Measurements from ENCODE around the gene FOXN3. TPM values are rescaled to one million over a fixed set of nuclear protein-coding genes. Genes with fewer than 3 reads are reported as not detected.

FOXN3 gene
- polyA plus RNA-seq, 1 experiment: 46.5 TPM

GRCh38 chr14:89382901-89383845, 33.9 kb downstream of the FOXN3 start:
- ChIA-PET POLR2A (no interaction called here), CTCF (interaction anchor here (0.6 kb wide), 1 partner anchor 161 kb away, joined by 3 read pairs; no protein-coding TSS in a partner anchor)
- DNase-seq (ENCODE audit: low read depth, low spot score): no peak
- no peaks in the 10 kb centered on the region for H3K27me3 ChIP-seq (ENCODE audit: control insufficient read depth, insufficient read depth, low read length)
- no peak overlapping the region for H3K27ac ChIP-seq (ENCODE audit: low read depth, low read length)
- TF ChIP-seq, protein P1, sequence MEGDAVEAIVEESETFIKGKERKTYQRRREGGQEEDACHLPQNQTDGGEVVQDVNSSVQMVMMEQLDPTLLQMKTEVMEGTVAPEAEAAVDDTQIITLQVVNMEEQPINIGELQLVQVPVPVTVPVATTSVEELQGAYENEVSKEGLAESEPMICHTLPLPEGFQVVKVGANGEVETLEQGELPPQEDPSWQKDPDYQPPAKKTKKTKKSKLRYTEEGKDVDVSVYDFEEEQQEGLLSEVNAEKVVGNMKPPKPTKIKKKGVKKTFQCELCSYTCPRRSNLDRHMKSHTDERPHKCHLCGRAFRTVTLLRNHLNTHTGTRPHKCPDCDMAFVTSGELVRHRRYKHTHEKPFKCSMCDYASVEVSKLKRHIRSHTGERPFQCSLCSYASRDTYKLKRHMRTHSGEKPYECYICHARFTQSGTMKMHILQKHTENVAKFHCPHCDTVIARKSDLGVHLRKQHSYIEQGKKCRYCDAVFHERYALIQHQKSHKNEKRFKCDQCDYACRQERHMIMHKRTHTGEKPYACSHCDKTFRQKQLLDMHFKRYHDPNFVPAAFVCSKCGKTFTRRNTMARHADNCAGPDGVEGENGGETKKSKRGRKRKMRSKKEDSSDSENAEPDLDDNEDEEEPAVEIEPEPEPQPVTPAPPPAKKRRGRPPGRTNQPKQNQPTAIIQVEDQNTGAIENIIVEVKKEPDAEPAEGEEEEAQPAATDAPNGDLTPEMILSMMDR (IDR thresholded peaks at IDR 0.05; ENCODE audit: low read depth, low read length): no peak
- no peak overlapping the region for H3K4me3 ChIP-seq (ENCODE audit: low read depth, low read length)
- peaks cover 10% of the 10 kb centered on the region for H3K9me3 ChIP-seq (ENCODE audit: control insufficient read depth, insufficient read depth, low read length)

- peaks cover 10% of the 10 kb centered on the region for H3K9me3 ChIP-seq (ENCODE audit: control insufficient read depth, insufficient read depth, low read length)
- TF ChIP-seq, protein P1 (IDR thresholded peaks at IDR 0.05; ENCODE audit: low read depth, low read length): no peak
- H3K27me3 ChIP-seq (ENCODE audit: control insufficient read depth, insufficient read depth, low read length): no peaks in the 10 kb centered on the region
- ChIA-PET POLR2A (no interaction called here), CTCF (no interaction called here)
- no peak overlapping the region for H3K27ac ChIP-seq (ENCODE audit: low read depth, low read length)
- no peak overlapping the region for H3K4me3 ChIP-seq (ENCODE audit: low read depth, low read length)
- DNase-seq (ENCODE audit: low read depth, low spot score): no peak
Observed at GRCh38 chr14:89382487-89382886, 34.5 kb downstream of the FOXN3 start.

DNA sequence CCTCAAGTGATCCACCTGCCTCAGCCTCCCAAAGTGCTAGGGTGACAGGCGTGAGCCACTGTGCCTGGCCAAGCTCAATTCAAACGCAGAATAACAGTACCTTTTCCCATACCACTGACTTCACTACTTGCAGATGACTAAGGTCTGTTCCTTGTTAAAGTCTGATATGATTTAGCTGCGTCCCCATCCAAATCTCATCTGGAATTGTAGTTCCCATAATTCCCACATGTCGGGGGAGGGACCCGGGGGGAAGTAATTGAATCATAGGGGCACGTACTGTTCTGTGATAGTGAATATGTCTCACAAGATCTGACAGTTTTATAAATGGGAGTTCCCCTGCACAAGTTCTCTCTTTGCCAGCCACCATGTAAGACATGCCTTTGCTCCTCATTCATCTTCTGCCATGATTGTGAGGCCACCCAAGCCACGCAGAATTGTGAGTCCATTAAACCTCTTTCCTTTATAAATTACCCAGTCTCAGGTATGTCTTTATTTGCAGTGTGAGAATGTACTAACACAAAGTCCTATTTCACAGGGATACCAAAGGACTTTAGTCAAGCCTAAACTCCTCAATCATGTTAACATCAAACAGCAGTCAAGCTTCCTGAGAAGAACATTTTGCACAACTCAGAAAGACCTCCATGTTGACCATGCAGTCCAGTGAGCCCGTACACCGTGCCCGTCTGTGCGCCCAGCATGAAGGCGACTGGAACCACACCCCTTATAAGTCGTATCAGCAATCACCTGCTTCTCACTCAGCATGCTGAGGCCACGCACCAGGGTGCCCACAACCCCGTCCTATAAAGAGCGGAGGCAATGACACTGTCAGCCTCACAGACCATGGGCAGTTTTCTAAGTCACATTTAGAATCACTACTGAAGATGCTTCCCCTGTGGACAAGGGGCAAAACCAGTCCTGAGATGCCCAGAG, 36.9 kb downstream of the FOXN3 start:
- H3K4me3 ChIP-seq (ENCODE audit: low read depth, low read length): no peak overlapping the region
- no peak for DNase-seq (ENCODE audit: low read depth, low spot score)
- H3K27me3 ChIP-seq (ENCODE audit: control insufficient read depth, insufficient read depth, low read length): no peaks in the 10 kb centered on the region
- peaks cover 10% of the 10 kb centered on the region for H3K9me3 ChIP-seq (ENCODE audit: control insufficient read depth, insufficient read depth, low read length)
- H3K27ac ChIP-seq (ENCODE audit: low read depth, low read length): no peak overlapping the region
- TF ChIP-seq, protein P1 (IDR thresholded peaks at IDR 0.05; ENCODE audit: low read depth, low read length): no peak
- CTCF ChIA-PET: no interaction called here
- POLR2A ChIA-PET: no interaction called here

GRCh38 chr14:89379006-89379405, 38.0 kb downstream of the FOXN3 start:
- Histone ChIP-seq H3K27me3 (ENCODE audit: control insufficient read depth, insufficient read depth, low read length) (no peaks in the 10 kb centered on the region), H3K27ac (ENCODE audit: low read depth, low read length) (no peak overlapping the region), H3K9me3 (ENCODE audit: control insufficient read depth, insufficient read depth, low read length) (peaks cover 12% of the 10 kb centered on the region), H3K4me3 (ENCODE audit: low read depth, low read length) (no peak overlapping the region)
- CTCF ChIA-PET: no interaction called here
- TF ChIP-seq, protein P1 (IDR thresholded peaks at IDR 0.05; ENCODE audit: low read depth, low read length): no peak
- POLR2A ChIA-PET: no interaction called here
- no peak for DNase-seq (ENCODE audit: low read depth, low spot score)
